HepG2 (cell line): Measurements from ENCODE around the gene MAOB. TPM values are rescaled to one million over a fixed set of nuclear protein-coding genes. Genes with fewer than 3 reads are reported as not detected.

Experiments used
- ATAC-seq: fragments of 200-7000 bp; cut with Tn5 transposase; 3 replicates; pipeline ENCODE4 v1.9.1; 2020; ENCODE audit warnings: mild to moderate bottlenecking, moderate library complexity
- BruUV-seq: library from RNA; stranded (reverse); fragments of 400-500 nt; replicated peaks from 2 replicates; lab custom pipeline; 2021; lab: Mats Ljungman, UMichigan
- CTCF ChIA-PET: fragments of 300-600 bp; formaldehyde crosslinking; extraction: SDS; loops from one replicate; lab custom pipeline; 2021; ENCODE audit warnings: low total read pairs, inconsistent platforms, low intra/inter-chr PET ratio; lab: Yijun Ruan, JAX
- POLR2A ChIA-PET: fragments of 350-600 bp; sonication (Branson Sonifier 250); formaldehyde crosslinking; loops from one replicate; lab custom pipeline; 2020; ENCODE audit warnings: antibody characterized with exemption, inconsistent platforms; lab: Yijun Ruan, JAX
- DNase-seq: peaks from one replicate; pipeline ENCODE4 v3.0.0-alpha.2; 2015; ENCODE audit warnings: low spot score
- FAIRE-seq: peaks from 3 replicates; lab custom pipeline; 2011; peaks lifted over from hg19 to GRCh38; lab: Jason Lieb, UNC
- H2AFZ ChIP-seq: one replicate; pipeline ENCODE4 v1.6.1; 2011; ENCODE audit warnings: low read length, inconsistent platforms
- H3K27ac ChIP-seq: fragments of 300-600 bp; 3 replicates; pipeline ENCODE4 v1.8.0; 2011; ENCODE audit warnings: mixed run types, mild to moderate bottlenecking, mixed read lengths, low read length, inconsistent platforms; ENCODE audit not compliant: insufficient read depth; ENCODE audit errors: extremely low read length
- H3K27me3 ChIP-seq, 2 experiments: fragments of 200-600 bp in 1 of 2; 2 replicates in 1 of 2; 3 replicates in 1 of 2; pipeline versions ENCODE4 v1.6.0 to v1.8.0; 2011; ENCODE audit warnings: low read length in 2 of 2, mild to moderate bottlenecking in 2 of 2, moderate library complexity in 2 of 2, inconsistent platforms in 1 of 2; ENCODE audit not compliant: insufficient read depth in 2 of 2, control insufficient read depth in 1 of 2
- H3K36me3 ChIP-seq, 2 experiments: fragments of 200-600 bp in 1 of 2; replicated peaks in 1 of 2; 2 replicates in 1 of 2; 3 replicates in 1 of 2; pipeline versions ENCODE4 v1.5.1 to v1.8.0; 2011; ENCODE audit warnings: low read length in 2 of 2, inconsistent platforms in 1 of 2; ENCODE audit not compliant: insufficient read depth in 2 of 2, control insufficient read depth in 1 of 2
- H3K4me1 ChIP-seq: 2 replicates; pipeline ENCODE4 v1.5.1; 2012; ENCODE audit warnings: low read length, inconsistent platforms; ENCODE audit not compliant: insufficient read depth
- H3K4me2 ChIP-seq: 2 replicates; pipeline ENCODE4 v1.6.0; 2011; ENCODE audit warnings: low read depth, low read length, inconsistent platforms
- H3K4me3 ChIP-seq, 3 experiments: fragments of 200-600 bp in 1 of 3; sonication (generic), shearing (Covaris generic) in 1 of 3; replicated peaks in 1 of 3; 2 replicates each; pipeline ENCODE4 v1.5.1; 2011 to 2016; ENCODE audit warnings: low read length in 3 of 3, inconsistent platforms in 2 of 3, low read depth in 2 of 3, mild to moderate bottlenecking in 2 of 3, control low read depth in 1 of 3, mixed read lengths in 1 of 3; ENCODE audit not compliant: insufficient read depth in 1 of 3
- H3K79me2 ChIP-seq: one replicate; pipeline ENCODE4 v1.6.1; 2011; ENCODE audit warnings: low read length, inconsistent platforms; ENCODE audit not compliant: insufficient read depth
- H3K9ac ChIP-seq: 2 replicates; pipeline ENCODE4 v1.6.0; 2011; ENCODE audit warnings: mild to moderate bottlenecking, low read depth, low read length, inconsistent platforms; ENCODE audit not compliant: insufficient read depth
- H3K9me3 ChIP-seq: 2 replicates; pipeline ENCODE4 v1.5.1; 2012; ENCODE audit warnings: mild to moderate bottlenecking, low read length
- H4K20me1 ChIP-seq: 2 replicates; pipeline ENCODE4 v1.6.0; 2011; ENCODE audit warnings: inconsistent platforms, mild to moderate bottlenecking, low read length, moderate library complexity; ENCODE audit not compliant: insufficient read depth
- ISX ChIP-seq: sonication (generic); formaldehyde crosslinking; conservative IDR thresholded peaks from 2 replicates; pipeline ENCODE4 v1.5.0; 2020; ENCODE audit warnings: missing genetic modification reagents
- PAX8 ChIP-seq: sonication (generic); formaldehyde crosslinking; IDR thresholded peaks from 2 replicates; pipeline ENCODE4 v1.8.0; 2022; ENCODE audit warnings: mild to moderate bottlenecking, missing genetic modification reagents, borderline replicate concordance
- ZBTB38 ChIP-seq: sonication (generic); formaldehyde crosslinking; IDR thresholded peaks from 2 replicates; pipeline ENCODE4 v1.5.1; 2020; ENCODE audit warnings: mild to moderate bottlenecking, missing genetic modification reagents
- ZFP1 ChIP-seq: IDR thresholded peaks from 2 replicates; pipeline ENCODE4 v1.6.1; 2016
- ZNF572 ChIP-seq: sonication (generic); formaldehyde crosslinking; IDR thresholded peaks from 2 replicates; pipeline ENCODE4 v1.5.1; 2020; ENCODE audit warnings: mild to moderate bottlenecking, missing genetic modification reagents
- ZNF780A ChIP-seq: sonication (generic); formaldehyde crosslinking; IDR thresholded peaks from 2 replicates; pipeline ENCODE4 v1.8.0; 2022; ENCODE audit warnings: mild to moderate bottlenecking, missing genetic modification reagents, moderate library complexity
- WGBS: methylation state at CpG from one replicate; pipeline ENCODE4 v1.1.6; 2017; ENCODE audit warnings: low lambda C conversion rate; 5-methylcytosine and 5-hydroxymethylcytosine counted together
- in situ Hi-C: cut with HindIII; loops from 2 replicates; pipeline ENCODE4 v1.10.0; 2017; ENCODE audit warnings: low pct_unique_long_range_greater_than_20kb; ENCODE audit not compliant: extremely low pct_ligation_motif_present
- intact Hi-C: fragments of 100-400 bp; cut with micrococcal nuclease; formaldehyde crosslinking; loops from one replicate; pipeline ENCODE4 v1.10.0; 2022; ENCODE audit not compliant: unreplicated experiment
- polyA plus RNA-seq, 8 experiments: library from polyadenylated mRNA; depleted of rRNA in 3 of 8; stranded (reverse) in 7 of 8; unstranded in 1 of 8; fragments of >200 nt; fragmentation: Illumina TruSeq in 4 of 8; extraction: Trizol in 4 of 8; gene quantifications; 2 replicates each; pipeline versions ENCODE4 v1.2.1 to v1.2.3, GENCODE V29; 2011 to 2016; ENCODE audit warnings: low read depth in 4 of 8, missing spikeins in 1 of 8, mixed read lengths in 1 of 8; ENCODE audit not compliant: insufficient read depth in 1 of 8
- total RNA-seq, 5 experiments: library from RNA; depleted of rRNA; stranded (reverse); fragments of >200 nt; fragmentation: Illumina TruSeq; extraction: Trizol; gene quantifications; 2 replicates each; pipeline ENCODE4 v1.2.3, GENCODE V29; 2016; ENCODE audit warnings: low read depth in 1 of 5
- TF ChIP-seq, protein P1 (sequence below): sonication (generic); formaldehyde crosslinking; IDR thresholded peaks from 2 replicates; pipeline ENCODE4 v1.4.0; 2020; ENCODE audit warnings: missing genetic modification reagents

The MAOB gene
- total and polyA plus RNA-seq, 2 of the 13 experiments (the other 11 are each of a cell fraction or from before 2014, with no cell fraction given), result 11.0 to 19.0 TPM

DNA sequence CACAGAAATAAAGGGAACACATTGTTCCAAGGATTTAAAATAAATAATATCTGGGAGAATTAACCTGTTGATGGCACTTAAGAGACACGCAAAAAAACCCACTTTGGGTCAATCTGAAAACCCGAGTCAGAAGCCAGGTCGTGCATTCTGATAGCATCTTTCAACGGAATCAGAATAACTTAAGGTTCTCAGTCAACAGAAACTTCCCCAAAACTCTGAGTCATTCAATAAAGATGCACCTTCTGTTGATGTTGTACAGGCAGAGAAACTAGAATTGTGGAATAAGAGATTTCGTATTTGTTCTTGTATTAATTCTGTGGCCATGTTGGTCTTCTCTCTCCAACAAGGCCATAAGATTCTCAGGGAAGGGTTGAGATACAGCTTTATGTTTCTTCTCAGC, 78.2 kb downstream of the MAOB start:
- FAIRE-seq (no peak), ATAC-seq (no peak), DNase-seq (no peak)
- in situ Hi-C loops (no loop called here), intact Hi-C loops (no loop called here)
- no peak overlapping the region for H3K27ac ChIP-seq
- no peaks in the 10 kb centered on the region for H3K36me3 ChIP-seq
- WGBS, result 96% methylated on average over 5 of the region's 5 CpGs
- ChIA-PET CTCF (no interaction called here), POLR2A (no interaction called here)
- no peaks in the 10 kb centered on the region for H4K20me1 ChIP-seq
- no peaks in the 10 kb centered on the region for H3K27me3 ChIP-seq
- H3K4me2 ChIP-seq, result no peak overlapping the region
- no peak overlapping the region for H3K9ac ChIP-seq
- H3K4me3 ChIP-seq, result no peak overlapping the region
- TF ChIP-seq ZFP1 (CRISPR knock-in tag) (no peak), ISX (CRISPR knock-in tag) (no peak), PAX8 (CRISPR knock-in tag) (no peak), ZNF572 (CRISPR knock-in tag) (no peak), ZNF780A (no peak), ZBTB38 (CRISPR knock-in tag) (no peak)
- TF ChIP-seq, protein P1, sequence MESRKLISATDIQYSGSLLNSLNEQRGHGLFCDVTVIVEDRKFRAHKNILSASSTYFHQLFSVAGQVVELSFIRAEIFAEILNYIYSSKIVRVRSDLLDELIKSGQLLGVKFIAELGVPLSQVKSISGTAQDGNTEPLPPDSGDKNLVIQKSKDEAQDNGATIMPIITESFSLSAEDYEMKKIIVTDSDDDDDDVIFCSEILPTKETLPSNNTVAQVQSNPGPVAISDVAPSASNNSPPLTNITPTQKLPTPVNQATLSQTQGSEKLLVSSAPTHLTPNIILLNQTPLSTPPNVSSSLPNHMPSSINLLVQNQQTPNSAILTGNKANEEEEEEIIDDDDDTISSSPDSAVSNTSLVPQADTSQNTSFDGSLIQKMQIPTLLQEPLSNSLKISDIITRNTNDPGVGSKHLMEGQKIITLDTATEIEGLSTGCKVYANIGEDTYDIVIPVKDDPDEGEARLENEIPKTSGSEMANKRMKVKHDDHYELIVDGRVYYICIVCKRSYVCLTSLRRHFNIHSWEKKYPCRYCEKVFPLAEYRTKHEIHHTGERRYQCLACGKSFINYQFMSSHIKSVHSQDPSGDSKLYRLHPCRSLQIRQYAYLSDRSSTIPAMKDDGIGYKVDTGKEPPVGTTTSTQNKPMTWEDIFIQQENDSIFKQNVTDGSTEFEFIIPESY (CRISPR knock-in tag), result no peak
- BruUV-seq, result no TSS peak
- no peaks in the 10 kb centered on the region for H3K9me3 ChIP-seq
- H2AFZ ChIP-seq, result no peak overlapping the region
- no peaks in the 10 kb centered on the region for H3K4me1 ChIP-seq
- H3K79me2 ChIP-seq, result no peaks in the 10 kb centered on the region
